Aorta (tissue), 5 donors: Measurements from ENCODE around the gene NAA25. TPM values are rescaled to one million over a fixed set of nuclear protein-coding genes. Genes with fewer than 3 reads are reported as not detected.

Experiments
- ATAC-seq: fragments of 200-7000 bp; cut with Tn5 transposase; one replicate; pipeline ENCODE4 v1.9.1; 2022; ENCODE audit warnings: moderate library complexity; ENCODE audit not compliant: low FRiP score
- DNase-seq, 2 donors: peaks; one replicate each; pipeline ENCODE4 v3.0.0-alpha.2; 2020
- H3K27ac ChIP-seq, 2 donors: one replicate each; pipeline ENCODE4 v1.5.1; 2013; ENCODE audit warnings: low read length in 2 of 2, mild to moderate bottlenecking in 2 of 2, moderate library complexity in 2 of 2, control low read depth in 1 of 2, inconsistent platforms in 1 of 2, low read depth in 1 of 2
- H3K27me3 ChIP-seq, 2 donors: one replicate each; pipeline ENCODE4 v1.6.1; 2013; ENCODE audit warnings: control low read depth in 1 of 2, low read length in 1 of 2, mild to moderate bottlenecking in 1 of 2, moderate library complexity in 1 of 2; ENCODE audit not compliant: insufficient read depth in 2 of 2, control insufficient read depth in 1 of 2
- H3K36me3 ChIP-seq, 2 donors: one replicate each; pipeline ENCODE4 v1.6.1; 2013; ENCODE audit warnings: control low read depth in 1 of 2, low read length in 1 of 2, mild to moderate bottlenecking in 1 of 2; ENCODE audit not compliant: insufficient read depth in 2 of 2, control insufficient read depth in 1 of 2
- H3K4me1 ChIP-seq, 2 donors: one replicate each; pipeline ENCODE4 v1.6.1; 2013; ENCODE audit warnings: low read length in 2 of 2, control low read depth in 1 of 2, mild to moderate bottlenecking in 1 of 2, moderate library complexity in 1 of 2; ENCODE audit not compliant: insufficient read depth in 2 of 2, control insufficient read depth in 1 of 2
- H3K4me3 ChIP-seq, 2 donors: one replicate each; pipeline ENCODE4 v1.5.1; 2013; ENCODE audit warnings: low read length in 2 of 2, control low read depth in 1 of 2, mild to moderate bottlenecking in 1 of 2
- H3K9me3 ChIP-seq: one replicate; pipeline ENCODE4 v1.6.1; 2013; ENCODE audit warnings: mild to moderate bottlenecking, low read length; ENCODE audit not compliant: control insufficient read depth
- WGBS, 2 donors: extraction: QIAGEN DNeasy Blood & Tissue Kit; methylation state at CpG; one replicate each; pipeline ENCODE4 v1.1.7; 2013; 5-methylcytosine and 5-hydroxymethylcytosine counted together
- intact Hi-C, 2 donors: fragments of 100-400 bp; cut with DNase I; formaldehyde crosslinking; loops; one replicate each; pipeline versions ENCODE4 v1.14.2 to v1.15.0; 2022
- polyA plus RNA-seq, 2 donors: library from polyadenylated mRNA; stranded (reverse); fragments of 200-250 nt; gene quantifications; one replicate each; pipeline ENCODE4 v1.2.3, GENCODE V29; 2013
- total RNA-seq, 2 donors: library from RNA; stranded (reverse); fragmentation: NEBNext Ultra II Directional; extraction: Animal tissue kit (Norgen Biotek cat#: 25700); gene quantifications; one replicate each; pipeline ENCODE4 v1.2.1, GENCODE V29; 2021
- donor health status: healthy with polysubstance abuse.
- donor health status: Bipolar disorder and iron deficiency.
- donor health status: DM: no; HTN: no; CAD: no.
- donor health status: DM: no; HTN: no; CAD: no.
- donor health status: DM: yes; HTN: yes; CAD: no.

NAA25 gene
- total and polyA plus RNA-seq, 4 donors, result 2.1 to 27.5 (median 14.3) TPM

DNA sequence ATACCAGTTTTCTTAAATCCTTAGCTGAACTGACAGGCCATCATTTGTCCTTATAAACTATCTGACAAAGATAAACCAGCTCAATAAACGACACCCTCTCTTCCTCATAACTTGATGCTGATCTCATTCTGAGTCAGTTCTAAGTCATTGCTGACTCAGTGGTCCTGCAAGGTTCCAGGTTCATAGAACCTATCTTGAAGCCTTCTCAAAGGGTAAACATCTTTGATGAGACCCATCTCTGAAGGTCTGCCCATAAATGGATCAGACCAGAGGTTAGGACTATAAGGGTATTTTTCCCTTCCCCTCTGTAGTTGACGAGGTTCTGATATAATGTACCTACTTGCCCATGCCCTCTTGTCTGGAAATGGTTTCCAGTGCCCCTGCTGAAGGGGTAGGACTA is 11.9 kb downstream of the NAA25 start:
- no peaks in the 10 kb centered on the region for H3K9me3 ChIP-seq
- H3K36me3 ChIP-seq, result no peaks in the 10 kb centered on the region
- no peak overlapping the region for H3K4me3 ChIP-seq
- no peak for ATAC-seq
- no peaks in the 10 kb centered on the region for H3K27me3 ChIP-seq
- H3K27ac ChIP-seq, result no peak overlapping the region
- 50 to 55% methylated on average over 2 of the region's 2 CpGs for WGBS, 2 donors
- DNase-seq, result no peak
- peaks cover 0 to 3% of the 10 kb centered on the region in 2 donors for H3K4me1 ChIP-seq
- intact Hi-C loops, result no loop called here

DNA sequence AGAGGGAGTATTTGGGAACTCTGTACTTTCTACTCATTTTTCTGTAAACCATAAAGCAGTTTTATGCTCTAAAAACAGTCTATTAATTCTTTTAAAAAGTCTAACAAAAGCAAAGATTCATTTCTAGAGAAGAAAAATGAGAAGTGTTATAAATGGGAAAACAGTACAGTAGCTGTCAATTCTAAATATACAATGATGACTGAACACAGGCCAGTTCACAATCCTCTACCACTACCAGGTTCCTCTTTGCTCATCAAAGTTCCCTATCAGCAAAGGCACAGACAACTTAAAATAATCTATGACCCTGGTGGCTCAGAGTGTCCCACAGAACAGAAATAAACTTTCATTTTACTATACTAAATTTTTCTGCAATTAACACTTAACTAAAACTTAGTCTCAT is 12.5 kb downstream of the NAA25 start:
- DNase-seq (no peak), ATAC-seq (no peak)
- peaks cover 0 to 3% of the 10 kb centered on the region in 2 donors for H3K36me3 ChIP-seq
- intact Hi-C loops, result no loop called here
- H3K9me3 ChIP-seq, result no peaks in the 10 kb centered on the region
- H3K27me3 ChIP-seq, result no peaks in the 10 kb centered on the region
- H3K27ac ChIP-seq, result no peak overlapping the region
- H3K4me3 ChIP-seq, result no peak overlapping the region
- H3K4me1 ChIP-seq, result peaks cover 0 to 3% of the 10 kb centered on the region in 2 donors

DNA sequence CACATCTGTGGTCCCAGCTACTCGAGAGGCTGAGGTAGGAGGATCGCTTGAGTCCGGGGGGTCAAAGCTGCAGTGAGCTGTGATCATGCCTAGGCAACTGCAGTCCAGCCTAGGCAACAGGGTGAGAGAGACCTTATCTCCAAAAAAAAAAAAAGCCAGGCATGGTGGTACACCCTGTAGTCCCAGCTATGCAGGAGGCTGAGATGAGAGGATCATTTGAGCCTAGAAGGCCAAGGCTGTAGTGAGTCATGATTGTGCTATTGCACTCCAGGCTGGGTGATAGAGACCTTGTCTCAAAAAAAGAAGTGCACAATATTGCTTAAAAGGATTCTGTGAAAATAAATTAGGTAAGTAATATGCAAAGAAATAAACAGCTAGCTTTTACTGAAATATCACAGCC is 17.0 kb downstream of the NAA25 start:
- ATAC-seq (no peak), DNase-seq (no peak)
- intact Hi-C loops, result no loop called here
- Histone ChIP-seq H3K9me3 (no peaks in the 10 kb centered on the region), H3K4me3 (no peak overlapping the region), H3K27me3 (no peaks in the 10 kb centered on the region), H3K27ac (no peak overlapping the region), H3K4me1 (no peaks in the 10 kb centered on the region), H3K36me3 (peaks cover 0 to 3% of the 10 kb centered on the region in 2 donors)
- WGBS, 2 donors, result 94 to 96% methylated on average over 3 of the region's 3 CpGs

DNA sequence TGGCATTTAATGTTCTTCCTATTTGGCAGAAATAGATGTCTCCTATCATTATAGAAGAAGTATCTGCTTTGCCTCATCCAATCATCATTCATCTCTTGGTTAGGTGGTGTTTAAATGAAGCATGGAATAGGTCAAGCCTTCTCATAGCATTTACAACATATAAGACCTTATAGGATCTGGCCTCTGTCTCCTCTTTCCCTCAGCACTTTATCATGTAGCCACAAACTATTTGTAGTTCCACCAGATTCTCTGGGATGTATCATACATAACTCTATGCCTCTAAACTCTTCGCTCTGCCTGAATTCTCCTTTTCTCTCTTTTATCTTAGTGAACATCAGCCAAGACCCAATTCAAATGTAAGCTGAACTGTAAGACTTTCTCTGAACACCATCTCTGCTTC is 20.7 kb downstream of the NAA25 start:
- H3K4me3 ChIP-seq, result no peak overlapping the region
- no peak for ATAC-seq
- no peaks in the 10 kb centered on the region for H3K27me3 ChIP-seq
- DNase-seq, result no peak
- H3K27ac ChIP-seq, result no peak overlapping the region
- WGBS, 2 donors, result 96 to 100% methylated on average over 1 of the region's 1 CpG
- peaks cover 2 to 4% of the 10 kb centered on the region in 2 donors for H3K36me3 ChIP-seq
- no peaks in the 10 kb centered on the region for H3K9me3 ChIP-seq
- peaks cover 0 to 2% of the 10 kb centered on the region in 2 donors for H3K4me1 ChIP-seq
- intact Hi-C loops, result no loop called here

DNA sequence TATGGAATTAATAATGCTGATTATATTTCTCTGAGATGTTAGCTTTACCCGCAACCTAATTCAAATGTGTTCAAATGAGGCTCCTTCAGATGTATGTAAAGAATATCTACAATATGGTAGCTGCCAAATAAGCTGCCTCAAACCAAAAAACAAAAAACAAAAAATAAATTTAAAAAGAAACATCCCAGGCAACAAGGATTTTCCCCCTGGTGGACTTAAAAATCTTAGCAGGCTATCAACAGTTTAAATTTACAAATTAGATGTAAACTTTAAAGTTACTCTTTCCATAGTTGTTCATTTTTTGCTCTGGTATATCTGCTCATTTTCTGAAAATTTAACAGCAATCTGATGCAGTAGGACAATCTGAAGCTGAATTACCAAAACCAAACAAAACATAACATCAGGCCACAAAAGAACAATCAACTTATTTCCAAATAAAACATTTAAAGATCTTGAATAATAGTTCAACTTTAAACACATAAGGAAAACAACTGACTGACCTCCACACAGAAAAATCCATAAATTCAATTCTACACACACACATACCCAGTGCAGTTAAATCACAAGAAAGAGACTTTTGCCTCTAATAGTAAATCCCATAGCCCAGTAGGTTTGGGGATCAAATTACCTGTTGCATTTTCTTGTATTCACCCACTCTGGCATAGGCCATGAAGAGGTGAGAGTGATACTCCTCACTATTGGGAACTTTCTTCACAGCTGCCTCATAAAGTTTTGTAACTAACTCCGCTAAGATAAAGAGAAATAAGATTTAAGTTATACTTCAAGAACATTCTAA is 21.3 kb downstream of the NAA25 start:
- 94 to 96% methylated on average over 2 of the region's 2 CpGs for WGBS, 2 donors
- ATAC-seq, result no peak
- no peak for DNase-seq
- Histone ChIP-seq H3K4me1 (peaks cover 0 to 2% of the 10 kb centered on the region in 2 donors), H3K27me3 (no peaks in the 10 kb centered on the region), H3K4me3 (no peak overlapping the region), H3K27ac (no peak overlapping the region), H3K9me3 (no peaks in the 10 kb centered on the region), H3K36me3 (peaks cover 2 to 4% of the 10 kb centered on the region in 2 donors)
- intact Hi-C loops, result no loop called here

DNA sequence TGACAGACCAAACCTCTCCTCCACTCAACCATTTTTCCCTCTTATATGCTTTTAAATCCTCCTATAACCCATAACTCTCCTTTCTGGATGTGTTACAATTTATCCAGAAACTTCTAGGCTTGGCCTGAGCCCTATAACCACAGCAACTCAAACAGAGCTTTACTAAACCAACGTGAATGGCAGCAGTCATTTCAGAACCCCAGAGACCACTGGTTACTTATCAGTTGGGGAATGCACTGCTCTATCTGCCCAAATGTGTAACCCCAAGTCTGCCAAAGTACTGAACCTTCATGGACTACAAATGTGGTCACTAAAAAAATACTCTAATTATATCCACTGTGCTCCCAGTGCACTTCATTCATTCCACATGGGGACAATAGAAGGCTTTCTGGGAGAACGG is 42.0 kb downstream of the NAA25 start:
- intact Hi-C loops, result no loop called here
- ATAC-seq (no peak), DNase-seq (no peak)
- 62 to 73% methylated on average over 2 of the region's 2 CpGs for WGBS, 2 donors
- no peaks in the 10 kb centered on the region for H3K4me1 ChIP-seq
- H3K36me3 ChIP-seq, result peaks cover 3 to 5% of the 10 kb centered on the region in 2 donors
- no peaks in the 10 kb centered on the region for H3K9me3 ChIP-seq
- H3K27ac ChIP-seq, result no peak overlapping the region
- no peaks in the 10 kb centered on the region for H3K27me3 ChIP-seq
- no peak overlapping the region for H3K4me3 ChIP-seq

DNA sequence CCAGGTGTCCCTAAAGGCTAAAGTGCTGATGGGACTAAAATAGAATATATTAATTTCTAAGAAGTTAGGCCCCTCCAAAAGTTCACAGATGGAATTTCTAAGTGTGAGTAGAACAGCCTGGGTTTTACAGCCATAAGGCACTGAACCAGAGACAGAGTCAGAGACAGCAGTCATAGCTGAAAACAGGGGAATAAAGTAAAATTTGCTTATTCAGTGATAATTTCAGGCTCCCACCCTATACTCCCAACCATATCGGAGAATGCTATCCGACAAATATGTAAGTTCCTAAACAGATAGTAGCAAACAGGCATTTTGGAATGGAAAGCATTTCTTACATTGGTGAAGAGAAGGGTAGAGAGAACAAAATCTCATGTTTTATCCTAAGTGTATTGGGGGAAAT is 45.3 kb downstream of the NAA25 start:
- 96 to 98% methylated on average over 2 of the region's 2 CpGs for WGBS, 2 donors
- ATAC-seq (no peak), DNase-seq (no peak)
- no peaks in the 10 kb centered on the region for H3K9me3 ChIP-seq
- H3K36me3 ChIP-seq, result peaks cover 5 to 6% of the 10 kb centered on the region in 2 donors
- H3K27ac ChIP-seq, result no peak overlapping the region
- H3K27me3 ChIP-seq, result no peaks in the 10 kb centered on the region
- intact Hi-C loops, result no loop called here
- no peak overlapping the region for H3K4me3 ChIP-seq
- H3K4me1 ChIP-seq, result no peaks in the 10 kb centered on the region

DNA sequence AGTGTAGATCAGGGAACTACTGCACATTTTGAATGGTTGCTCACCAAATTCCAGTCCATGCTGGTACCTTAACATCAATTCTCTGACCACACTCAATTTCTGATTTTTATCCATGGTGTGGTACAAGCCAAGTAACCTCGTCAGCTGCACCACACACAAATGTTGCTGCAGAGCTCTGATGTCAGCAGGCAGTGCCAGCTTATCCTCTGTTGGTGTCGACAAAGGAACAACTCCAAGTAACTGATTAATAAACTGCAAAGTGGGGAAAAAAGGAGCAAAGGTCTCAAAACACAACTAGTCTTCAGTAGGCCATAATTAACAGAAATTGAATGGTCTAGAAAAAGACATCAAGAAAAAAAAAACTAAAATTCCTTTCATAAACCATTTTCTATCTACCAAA is 47.4 kb downstream of the NAA25 start:
- no peak overlapping the region for H3K4me3 ChIP-seq
- no peak for ATAC-seq
- no peaks in the 10 kb centered on the region for H3K4me1 ChIP-seq
- H3K27me3 ChIP-seq, result no peaks in the 10 kb centered on the region
- H3K27ac ChIP-seq, result no peak overlapping the region
- peaks cover 2 to 3% of the 10 kb centered on the region in 2 donors for H3K36me3 ChIP-seq
- H3K9me3 ChIP-seq, result no peaks in the 10 kb centered on the region
- DNase-seq, result no peak
- WGBS, 2 donors, result 90 to 91% methylated on average over 2 of the region's 2 CpGs
- intact Hi-C loops, result no loop called here

DNA sequence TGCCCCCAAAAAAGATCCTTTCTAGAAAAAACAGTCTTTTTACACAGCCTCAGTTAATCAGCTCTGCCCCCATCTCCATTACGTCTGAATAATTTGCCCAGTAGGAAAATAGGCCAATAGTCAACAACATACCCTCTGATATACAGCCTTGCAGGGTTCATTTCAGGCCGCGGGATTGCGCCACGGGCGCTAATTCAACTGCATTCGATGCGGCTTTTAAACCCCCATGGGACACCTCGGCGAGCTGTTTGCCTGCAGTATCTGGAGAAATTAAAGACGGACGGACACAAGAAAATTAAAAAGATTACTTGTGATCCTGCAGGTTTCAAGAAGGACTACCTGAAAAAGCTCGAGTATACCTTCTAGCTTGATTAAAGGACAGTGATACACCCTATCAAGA is 59.2 kb downstream of the NAA25 start:
- ATAC-seq, result no peak
- Histone ChIP-seq H3K4me3 (no peak overlapping the region), H3K27me3 (no peaks in the 10 kb centered on the region), H3K36me3 (peaks cover 3 to 10% of the 10 kb centered on the region in 2 donors), H3K27ac (no peak overlapping the region), H3K9me3 (no peaks in the 10 kb centered on the region), H3K4me1 (no peaks in the 10 kb centered on the region)
- WGBS, 2 donors, result 94 to 95% methylated on average over 13 of the region's 13 CpGs
- DNase-seq, result no peak
- intact Hi-C loops, result no loop called here
